Measurements from ENCODE around the gene OR9Q1. TPM values are rescaled to one million over a fixed set of nuclear protein-coding genes. Genes with fewer than 3 reads are reported as not detected.

The OR9Q1 gene
- total and polyA plus RNA-seq, 2 experiments from 2014 or later, result not detected

- TF ChIP-seq ZNF462 (CRISPR knock-in tag; IDR thresholded peaks at IDR 0.05) (no peak), POLR2AphosphoS5 (IDR thresholded peaks at IDR 0.05; ENCODE audit: low read depth) (no peak), JUNB (IDR thresholded peaks at IDR 0.05; ENCODE audit: unreplicated experiment) (no peak), ZNF114 (CRISPR knock-in tag; IDR thresholded peaks at IDR 0.05) (no peak), NANOG (IDR thresholded peaks at IDR 0.05; ENCODE audit: borderline replicate concordance) (no peak), ETS1 (IDR thresholded peaks at IDR 0.05) (no peak)
Measured at GRCh38 chr11:58134151-58134550, 110.5 kb downstream of the OR9Q1 start (continued).

GRCh38 chr11:58135171-58135570 is 111.5 kb downstream of the OR9Q1 start:
- Mint-ChIP-seq H3K4me3 (no peak overlapping the region), H3K4me1 (peaks cover 4% of the 10 kb centered on the region; the same call in 2 of the 3 replicates), H3K27ac (no peak overlapping the region), H3K36me3 (ENCODE audit: low read depth) (no peaks in the 10 kb centered on the region), H3K27me3 (ENCODE audit: insufficient read depth, low read depth, poor library complexity) (no peaks in the 10 kb centered on the region), H3K9me3 (no peaks in the 10 kb centered on the region)
- Histone ChIP-seq H3K36me3 (ENCODE audit: insufficient read depth) (no peaks in the 10 kb centered on the region), H4K20me1 (replicated peaks; ENCODE audit: insufficient read depth) (no peaks in the 10 kb centered on the region), H3K27ac (ENCODE audit: low read depth) (no peak overlapping the region), H3K79me2 (replicated peaks; ENCODE audit: insufficient read depth) (no peaks in the 10 kb centered on the region), H3K27me3 (ENCODE audit: insufficient read depth) (no peaks in the 10 kb centered on the region), H2AFZ (no peak overlapping the region), H3K4me3 (no peak overlapping the region), H3K4me2 (no peak overlapping the region), H3K9me2 (ENCODE audit: insufficient read depth) (0 out of 2 replicates have a peak, but pooled peaks cover 5% of the 10 kb centered on the region), H3K4me1 (ENCODE audit: insufficient read depth) (no peaks in the 10 kb centered on the region), H3F3A (replicated peaks; ENCODE audit: low read depth) (no peaks in the 10 kb centered on the region)
- DNase-seq (ENCODE audit: low spot score), result no peak
- ATAC-seq, result no peak
- TF ChIP-seq ZNF114 (CRISPR knock-in tag; IDR thresholded peaks at IDR 0.05) (no peak), EZH2phosphoT487 (IDR thresholded peaks at IDR 0.05; ENCODE audit: unreplicated experiment) (no peak), JUNB (IDR thresholded peaks at IDR 0.05; ENCODE audit: unreplicated experiment) (no peak), ETS1 (IDR thresholded peaks at IDR 0.05) (no peak), REST (IDR thresholded peaks at IDR 0.05; ENCODE audit: unreplicated experiment) (no peak), POLR2AphosphoS5 (IDR thresholded peaks at IDR 0.05; ENCODE audit: low read depth) (no peak)

Measured in GM23338 (cell line).